Activated naive CD8-positive, alpha-beta T cell treated with anti-CD3 and anti-CD28 coated beads, Interleukin-2, amount 10 ng/mL, durations not matched to agents 7 days and 5 days (primary cell): ENCODE results near the gene SUCNR1. TPM values are rescaled to one million over a fixed set of nuclear protein-coding genes. Genes with fewer than 3 reads are reported as not detected.
"Not testable (repeated sequence)": the region's sequence is repeated elsewhere in the genome, so short reads cannot be mapped to it uniquely, and the experiment has no call there.

Source experiments
- ATAC-seq: fragments of 150-1000 bp; cut with Tn5 transposase; one replicate; pipeline ENCODE4 v1.10.0; 2021; ENCODE audit warnings: low read depth, moderate library complexity
- POLR2A ChIA-PET: fragments of 350-600 bp; sonication (Branson Sonifier 250); formaldehyde crosslinking; loops from one replicate; lab custom pipeline; 2021; ENCODE audit warnings: antibody characterized with exemption; lab: Charles Lee
- DNase-seq: peaks from one replicate; pipeline ENCODE4 v3.0.0; 2021
- H3K27ac Mint-ChIP-seq: one replicate; pipeline ENCODE4 v1.8.0; 2022; ENCODE audit warnings: mild to moderate bottlenecking, mixed read lengths
- H3K27me3 Mint-ChIP-seq: one replicate; pipeline ENCODE4 v1.8.0; 2022; ENCODE audit warnings: mild to moderate bottlenecking, moderate library complexity, mixed read lengths
- H3K36me3 Mint-ChIP-seq: one replicate; pipeline ENCODE4 v1.8.0; 2021; ENCODE audit warnings: mild to moderate bottlenecking, mixed read lengths
- H3K4me1 Mint-ChIP-seq: one replicate; pipeline ENCODE4 v1.8.0; 2021; ENCODE audit warnings: mixed read lengths
- H3K4me3 Mint-ChIP-seq: one replicate; pipeline ENCODE4 v1.8.0; 2022; ENCODE audit warnings: mild to moderate bottlenecking, moderate library complexity, mixed read lengths
- H3K9me3 Mint-ChIP-seq: one replicate; pipeline ENCODE4 v1.8.0; 2021; ENCODE audit warnings: mixed read lengths
- total RNA-seq, 2 experiments: library from RNA; stranded (reverse); gene quantifications; one replicate each; pipeline ENCODE4 v1.2.3, GENCODE V29; 2021

SUCNR1 gene
- total RNA-seq = under 1 TPM; 0.06 to 0.08 TPM

- peaks cover 13% of the 10 kb centered on the region for H3K4me1 Mint-ChIP-seq
- H3K27me3 Mint-ChIP-seq = no peaks in the 10 kb centered on the region
- DNase-seq (no peak), ATAC-seq (no peak)
- POLR2A ChIA-PET = no interaction called here
- no peaks in the 10 kb centered on the region for H3K36me3 Mint-ChIP-seq
- no peak within 1 kb of the TSS for H3K27ac Mint-ChIP-seq
- H3K9me3 Mint-ChIP-seq = no peaks in the 10 kb centered on the region
- H3K4me3 Mint-ChIP-seq = no peak within 1 kb of the TSS
These were observed at the start of gene SUCNR1 for GRCh38 chr3:151873398-151873797. TSS of gene SUCNR1 (plus strand) at chr3:151873643. CDS start at chr3:151879893, 6,250 bp downstream.

GRCh38 chr3:151827816-151828215 lies 45.6 kb upstream of the SUCNR1 start:
- Mint-ChIP-seq H3K27ac (no peak overlapping the region), H3K36me3 (no peaks in the 10 kb centered on the region), H3K4me3 (no peak overlapping the region), H3K9me3 (no peaks in the 10 kb centered on the region), H3K4me1 (no peaks in the 10 kb centered on the region), H3K27me3 (peaks cover 26% of the 10 kb centered on the region)
- ATAC-seq (no peak), DNase-seq (no peak)
- POLR2A ChIA-PET = no interaction called here

- Mint-ChIP-seq H3K27ac (no peak overlapping the region), H3K36me3 (no peaks in the 10 kb centered on the region), H3K9me3 (no peaks in the 10 kb centered on the region), H3K4me3 (no peak overlapping the region), H3K4me1 (peaks cover 2% of the 10 kb centered on the region), H3K27me3 (peaks cover 40% of the 10 kb centered on the region)
- POLR2A ChIA-PET = no interaction called here
- ATAC-seq = no peak
- no peak for DNase-seq
These were observed 37.5 kb upstream of the SUCNR1 start for GRCh38 chr3:151835751-151836525.

- Mint-ChIP-seq H3K27me3 (peaks cover 35% of the 10 kb centered on the region), H3K9me3 (no peaks in the 10 kb centered on the region), H3K36me3 (no peaks in the 10 kb centered on the region), H3K27ac (no peak overlapping the region), H3K4me1 (peaks cover 2% of the 10 kb centered on the region), H3K4me3 (no peak overlapping the region)
- DNase-seq (no peak), ATAC-seq (no peak)
- POLR2A ChIA-PET = no interaction called here
These were observed 36.4 kb upstream of the SUCNR1 start for GRCh38 chr3:151837057-151837456.

- H3K27me3 Mint-ChIP-seq = peaks cover 29% of the 10 kb centered on the region
- H3K4me3 Mint-ChIP-seq = no peak overlapping the region
- no peaks in the 10 kb centered on the region for H3K9me3 Mint-ChIP-seq
These were observed 34.7 kb upstream of the SUCNR1 start for GRCh38 chr3:151838574-151839312.

GRCh38 chr3:151839313-151839631 lies 34.2 kb upstream of the SUCNR1 start:
- Mint-ChIP-seq H3K9me3 (no peaks in the 10 kb centered on the region), H3K27me3 (peaks cover 32% of the 10 kb centered on the region), H3K27ac (no peak overlapping the region), H3K4me3 (no peak overlapping the region), H3K36me3 (no peaks in the 10 kb centered on the region), H3K4me1 (peaks cover 2% of the 10 kb centered on the region)
- POLR2A ChIA-PET = no interaction called here
- DNase-seq (no peak), ATAC-seq (no peak)

More at GRCh38 chr3:151838574-151839312, 34.7 kb upstream of the SUCNR1 start:
- ATAC-seq (peak; percentile 54), DNase-seq (no peak)
- Mint-ChIP-seq H3K4me1 (peaks cover 2% of the 10 kb centered on the region), H3K36me3 (no peaks in the 10 kb centered on the region), H3K27ac (no peak overlapping the region)
- POLR2A ChIA-PET = no interaction called here

- H3K4me1 Mint-ChIP-seq = no peaks in the 10 kb centered on the region
- POLR2A ChIA-PET = no interaction called here
- DNase-seq (no peak), ATAC-seq (no peak)
- no peaks in the 10 kb centered on the region for H3K36me3 Mint-ChIP-seq
- H3K4me3 Mint-ChIP-seq = no peak overlapping the region
- no peak overlapping the region for H3K27ac Mint-ChIP-seq
- peaks cover 19% of the 10 kb centered on the region for H3K27me3 Mint-ChIP-seq
- no peaks in the 10 kb centered on the region for H3K9me3 Mint-ChIP-seq
These were observed 31.6 kb upstream of the SUCNR1 start for GRCh38 chr3:151841801-151842200.

GRCh38 chr3:151843275-151843674 lies 30.2 kb upstream of the SUCNR1 start:
- Mint-ChIP-seq H3K27ac (no peak overlapping the region), H3K9me3 (no peaks in the 10 kb centered on the region)
- ATAC-seq = no peak

GRCh38 chr3:151845306-151845905 lies 28.0 kb upstream of the SUCNR1 start:
- H3K27me3 Mint-ChIP-seq = peaks cover 17% of the 10 kb centered on the region
- no peaks in the 10 kb centered on the region for H3K36me3 Mint-ChIP-seq
- no peak overlapping the region for H3K4me3 Mint-ChIP-seq
- DNase-seq (no peak), ATAC-seq (no peak)
- H3K9me3 Mint-ChIP-seq = no peaks in the 10 kb centered on the region
- H3K4me1 Mint-ChIP-seq = no peaks in the 10 kb centered on the region
- POLR2A ChIA-PET = no interaction called here
- H3K27ac Mint-ChIP-seq = no peak overlapping the region

More at GRCh38 chr3:151843275-151843674, 30.2 kb upstream of the SUCNR1 start:
- POLR2A ChIA-PET = no interaction called here
- Mint-ChIP-seq H3K4me3 (no peak overlapping the region), H3K36me3 (no peaks in the 10 kb centered on the region), H3K27me3 (peaks cover 15% of the 10 kb centered on the region), H3K4me1 (no peaks in the 10 kb centered on the region)
- no peak for DNase-seq

- POLR2A ChIA-PET, ATAC-seq, H3K36me3 Mint-ChIP-seq, H3K4me3 Mint-ChIP-seq, H3K27ac Mint-ChIP-seq, H3K9me3 Mint-ChIP-seq, H3K27me3 Mint-ChIP-seq, H3K4me1 Mint-ChIP-seq, DNase-seq: not testable (repeated sequence)
These were observed 23.4 kb upstream of the SUCNR1 start for GRCh38 chr3:151850065-151850464.

GRCh38 chr3:151852074-151852811 lies 21.2 kb upstream of the SUCNR1 start:
- Mint-ChIP-seq H3K27me3 (peaks cover 8% of the 10 kb centered on the region), H3K36me3 (no peaks in the 10 kb centered on the region), H3K27ac (no peak overlapping the region), H3K9me3 (peaks cover 2% of the 10 kb centered on the region), H3K4me3 (no peak overlapping the region), H3K4me1 (peaks cover 2% of the 10 kb centered on the region)
- DNase-seq (no peak), ATAC-seq (no peak)
- POLR2A ChIA-PET = no interaction called here

GRCh38 chr3:151856118-151856517 lies 17.3 kb upstream of the SUCNR1 start:
- no peak overlapping the region for H3K27ac Mint-ChIP-seq
- no peak for DNase-seq
- ATAC-seq = no peak
- peaks cover 2% of the 10 kb centered on the region for H3K4me1 Mint-ChIP-seq
- H3K9me3 Mint-ChIP-seq = peaks cover 2% of the 10 kb centered on the region
- POLR2A ChIA-PET = no interaction called here
- H3K4me3 Mint-ChIP-seq = no peak overlapping the region
- peaks cover 13% of the 10 kb centered on the region for H3K27me3 Mint-ChIP-seq
- H3K36me3 Mint-ChIP-seq = no peaks in the 10 kb centered on the region

GRCh38 chr3:151856641-151857040 lies 16.8 kb upstream of the SUCNR1 start:
- Mint-ChIP-seq H3K9me3 (no peaks in the 10 kb centered on the region), H3K36me3 (no peaks in the 10 kb centered on the region), H3K27me3 (peaks cover 12% of the 10 kb centered on the region), H3K4me3 (no peak overlapping the region), H3K27ac (no peak overlapping the region), H3K4me1 (peaks cover 2% of the 10 kb centered on the region)
- ATAC-seq (no peak), DNase-seq (no peak)
- POLR2A ChIA-PET = no interaction called here
